Left lung (tissue), 10 donors: ENCODE measurements around the gene SMAD5. TPM values are rescaled to one million over a fixed set of nuclear protein-coding genes. Genes with fewer than 3 reads are reported as not detected.

Experiments
- ATAC-seq: fragments of 200-7000 bp; cut with Tn5 transposase; one replicate; pipeline ENCODE4 v1.9.1; 2020; ENCODE audit warnings: moderate library complexity
- DNase-seq, 4 donors: peaks; one replicate each; pipeline ENCODE4 v3.0.0-alpha.2; 2013 to 2020
- H3K27ac ChIP-seq, 2 donors: fragments of 200-600 bp; sonication (generic) in 1 of 2; one replicate each; pipeline versions ENCODE4 v1.5.0 to v1.8.0; 2020 to 2021
- H3K27me3 ChIP-seq, 2 donors: fragments of 200-600 bp; sonication (generic) in 1 of 2; one replicate each; pipeline versions ENCODE4 v1.5.0 to v1.8.0; 2020 to 2021
- H3K36me3 ChIP-seq, 2 donors: fragments of 200-600 bp; sonication (generic) in 1 of 2; one replicate each; pipeline versions ENCODE4 v1.5.0 to v1.8.0; 2020 to 2021
- H3K4me1 ChIP-seq, 2 donors: fragments of 200-600 bp; one replicate each; pipeline ENCODE4 v1.8.0; 2021
- H3K4me3 ChIP-seq, 2 donors: fragments of 200-600 bp; sonication (generic) in 1 of 2; one replicate each; pipeline versions ENCODE4 v1.5.0 to v1.8.0; 2020 to 2021; ENCODE audit warnings: mild to moderate bottlenecking in 1 of 2
- H3K9me3 ChIP-seq, 2 donors: fragments of 200-600 bp; sonication (generic) in 1 of 2; one replicate each; pipeline versions ENCODE4 v1.5.0 to v1.8.0; 2020 to 2021
- intact Hi-C, 2 donors: fragments of 100-400 bp; cut with DNase I; formaldehyde crosslinking; loops; one replicate each; pipeline versions ENCODE4 v1.11.2 to v1.14.2; 2022
- polyA plus RNA-seq, 6 donors: library from polyadenylated mRNA; unstranded; fragments of 120-200 nt; gene quantifications; one replicate each; pipeline ENCODE4 v1.2.1, GENCODE V29; 2013; ENCODE audit not compliant: insufficient read length in 6 of 6
- total RNA-seq, 2 donors: library from RNA; stranded (reverse); fragmentation: NEBNext Ultra II Directional; extraction: Animal tissue kit (Norgen Biotek cat#: 25700); gene quantifications; one replicate each; pipeline ENCODE4 v1.2.1, GENCODE V29; 2021
- TF ChIP-seq, protein P1 (sequence below), 2 donors: fragments of 200-600 bp; sonication (generic) in 1 of 2; IDR thresholded peaks; one replicate each; pipeline versions ENCODE4 v1.5.0 to v1.8.0; 2021; ENCODE audit warnings: antibody characterized with exemption in 2 of 2
- donor health status: DM: no; HTN: yes; CAD: no.
- donor health status: DM: no; HTN: no; CAD: no.

The SMAD5 gene
- total and polyA plus RNA-seq, 8 donors = 54.7 to 83.5 (median 73.6) TPM

DNA sequence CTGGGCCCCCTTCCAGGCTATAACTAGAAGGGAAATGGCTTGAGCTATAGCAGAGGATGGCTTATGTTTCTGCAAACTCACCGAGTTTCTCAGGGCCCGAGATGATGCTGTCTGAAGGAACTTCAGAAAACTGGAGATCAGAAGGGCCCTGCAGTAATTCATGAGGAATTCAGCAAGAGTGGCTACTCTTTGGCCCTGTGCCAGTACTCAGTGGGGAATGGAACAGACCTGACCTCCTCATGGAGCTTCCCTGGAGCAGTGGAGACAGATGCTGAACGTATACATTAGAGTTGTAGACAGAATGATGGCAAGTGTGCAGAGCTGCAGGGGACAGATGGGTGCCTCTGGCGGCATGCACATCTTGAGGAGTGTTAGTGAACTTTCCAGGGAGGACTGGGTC lies 77.6 kb downstream of the SMAD5 start:
- intact Hi-C loops = loop anchor here in 1 of 2 donors (5.0 kb wide), 1 partner anchor 323 kb away; no protein-coding TSS in a partner anchor
- Histone ChIP-seq H3K4me3 (no peak overlapping the region), H3K4me1 (no peaks in the 10 kb centered on the region), H3K27ac (no peak overlapping the region), H3K9me3 (no peaks in the 10 kb centered on the region), H3K36me3 (no peaks in the 10 kb centered on the region), H3K27me3 (peaks cover 0 to 33% of the 10 kb centered on the region in 2 donors)
- TF ChIP-seq, protein P1, sequence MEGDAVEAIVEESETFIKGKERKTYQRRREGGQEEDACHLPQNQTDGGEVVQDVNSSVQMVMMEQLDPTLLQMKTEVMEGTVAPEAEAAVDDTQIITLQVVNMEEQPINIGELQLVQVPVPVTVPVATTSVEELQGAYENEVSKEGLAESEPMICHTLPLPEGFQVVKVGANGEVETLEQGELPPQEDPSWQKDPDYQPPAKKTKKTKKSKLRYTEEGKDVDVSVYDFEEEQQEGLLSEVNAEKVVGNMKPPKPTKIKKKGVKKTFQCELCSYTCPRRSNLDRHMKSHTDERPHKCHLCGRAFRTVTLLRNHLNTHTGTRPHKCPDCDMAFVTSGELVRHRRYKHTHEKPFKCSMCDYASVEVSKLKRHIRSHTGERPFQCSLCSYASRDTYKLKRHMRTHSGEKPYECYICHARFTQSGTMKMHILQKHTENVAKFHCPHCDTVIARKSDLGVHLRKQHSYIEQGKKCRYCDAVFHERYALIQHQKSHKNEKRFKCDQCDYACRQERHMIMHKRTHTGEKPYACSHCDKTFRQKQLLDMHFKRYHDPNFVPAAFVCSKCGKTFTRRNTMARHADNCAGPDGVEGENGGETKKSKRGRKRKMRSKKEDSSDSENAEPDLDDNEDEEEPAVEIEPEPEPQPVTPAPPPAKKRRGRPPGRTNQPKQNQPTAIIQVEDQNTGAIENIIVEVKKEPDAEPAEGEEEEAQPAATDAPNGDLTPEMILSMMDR (IDR thresholded peaks at IDR 0.05) = no peak
- no peak for DNase-seq
- no peak for ATAC-seq

DNA sequence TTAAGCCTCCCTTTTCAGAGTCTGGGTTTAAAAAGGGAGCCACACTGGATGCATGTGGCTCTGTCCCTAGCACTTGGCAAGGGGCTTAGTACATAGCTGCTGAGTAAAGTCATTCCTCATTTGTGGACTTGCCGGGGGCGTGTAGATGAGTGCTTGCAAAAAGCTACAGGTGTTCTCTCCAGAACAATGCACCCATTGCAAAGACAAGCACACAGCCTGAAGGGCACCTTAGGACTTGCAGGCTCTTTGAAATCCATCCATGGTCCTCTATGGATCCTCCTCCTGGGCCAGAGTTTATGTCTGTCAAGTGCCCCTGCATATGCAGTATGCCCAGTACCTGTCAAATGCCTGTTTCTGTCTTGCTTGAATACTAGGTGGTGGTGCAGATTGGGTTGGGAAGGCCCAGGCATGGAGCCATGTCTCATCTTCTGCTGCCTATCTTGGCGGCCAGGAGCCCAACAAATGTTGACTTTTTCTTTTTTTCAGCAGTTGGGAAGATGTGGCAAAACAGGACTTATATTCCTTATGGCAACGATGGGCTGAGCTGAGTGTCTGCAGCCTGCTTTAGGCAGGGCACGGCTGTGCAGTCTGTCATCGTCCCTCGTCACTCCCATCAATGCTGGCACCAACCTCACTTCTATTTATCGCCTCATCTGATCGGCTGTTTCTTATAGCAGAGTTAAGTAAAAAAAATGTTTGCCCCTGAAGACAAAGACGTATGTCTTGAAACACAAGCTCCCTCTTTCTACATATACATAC lies 78.8 kb downstream of the SMAD5 start:
- TF ChIP-seq, protein P1 (IDR thresholded peaks at IDR 0.05) = no peak
- DNase-seq = no peak
- intact Hi-C loops = loop anchor here in 1 of 2 donors (5.0 kb wide), 1 partner anchor 324 kb away; no protein-coding TSS in a partner anchor

DNA sequence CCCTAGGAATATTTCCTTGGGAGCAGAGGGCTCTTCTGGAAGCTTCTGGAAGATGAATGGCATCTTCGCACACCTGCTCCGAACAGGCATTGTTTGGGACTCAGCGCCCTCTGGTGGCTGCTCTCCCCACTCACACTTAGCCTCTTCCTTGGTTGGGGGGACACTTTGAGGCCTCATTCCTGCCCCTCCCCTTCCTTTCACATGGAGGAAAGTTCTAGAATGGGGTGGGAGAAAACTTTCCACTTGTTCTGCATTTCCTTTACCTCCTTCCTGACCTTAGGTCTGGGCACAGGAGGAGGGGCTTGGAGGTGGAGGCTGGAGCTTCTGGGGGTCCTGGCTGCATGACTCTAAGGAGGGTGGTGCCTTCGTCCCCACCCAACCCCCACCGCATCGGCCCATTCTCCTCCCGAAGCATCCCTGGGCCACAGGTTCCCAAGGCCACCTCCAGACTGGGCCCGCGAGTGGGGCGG lies 79.6 kb downstream of the SMAD5 start:
- Histone ChIP-seq H3K4me1 (no peaks in the 10 kb centered on the region), H3K27me3 (peaks cover 0 to 38% of the 10 kb centered on the region in 2 donors), H3K4me3 (no peak overlapping the region), H3K9me3 (no peaks in the 10 kb centered on the region), H3K36me3 (no peaks in the 10 kb centered on the region), H3K27ac (no peak overlapping the region)
- peak; percentile 80 for ATAC-seq
- intact Hi-C loops = loop anchor here in 1 of 2 donors (5.0 kb wide), 1 partner anchor 325 kb away; no protein-coding TSS in a partner anchor
- peak in 3 of 4 donors; percentile 19 to 54 (median 43) for DNase-seq
- TF ChIP-seq, protein P1 (IDR thresholded peaks at IDR 0.05) = peak; percentile 77 to 87

More for the DNA sequence above, 78.8 kb downstream of the SMAD5 start:
- Histone ChIP-seq H3K4me3 (no peak overlapping the region), H3K36me3 (no peaks in the 10 kb centered on the region), H3K9me3 (no peaks in the 10 kb centered on the region), H3K27ac (no peak overlapping the region), H3K27me3 (peaks cover 0 to 38% of the 10 kb centered on the region in 2 donors), H3K4me1 (no peaks in the 10 kb centered on the region)
- ATAC-seq = no peak

DNA sequence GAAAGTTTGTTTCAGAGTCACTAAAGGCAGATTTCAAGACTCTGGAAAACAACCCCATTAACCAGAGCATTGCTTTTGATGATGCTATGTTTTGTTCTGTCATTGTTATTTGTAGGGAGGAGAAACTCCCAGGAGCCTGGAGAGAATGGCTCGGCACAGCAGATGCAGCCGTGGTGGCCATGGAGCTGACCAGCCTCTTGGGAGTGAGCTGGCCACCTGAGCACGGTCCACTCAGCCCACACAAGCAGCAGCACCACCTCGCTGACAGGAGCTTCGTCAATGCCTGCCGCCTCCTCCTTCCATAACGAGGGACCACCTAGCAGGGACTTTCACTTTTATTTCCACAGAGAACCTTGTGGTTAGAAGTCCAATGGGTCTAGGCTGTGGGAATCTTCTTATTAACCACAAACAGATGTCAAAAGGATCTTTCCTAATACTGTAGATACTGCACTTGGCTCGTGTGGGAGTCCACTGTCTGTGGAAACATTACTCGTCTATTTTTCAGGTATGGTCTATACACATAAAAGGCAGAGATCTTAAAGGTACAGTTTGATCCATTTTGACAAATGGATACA lies 81.4 kb downstream of the SMAD5 start:
- TF ChIP-seq, protein P1 (IDR thresholded peaks at IDR 0.05) = no peak
- ATAC-seq (no peak), DNase-seq (no peak)
- H3K4me3 ChIP-seq = no peak overlapping the region
- no peaks in the 10 kb centered on the region for H3K9me3 ChIP-seq
- no peak overlapping the region for H3K27ac ChIP-seq
- no peaks in the 10 kb centered on the region for H3K4me1 ChIP-seq
- H3K36me3 ChIP-seq = no peaks in the 10 kb centered on the region
- H3K27me3 ChIP-seq = peaks cover 0 to 38% of the 10 kb centered on the region in 2 donors
- intact Hi-C loops = loop anchor here in 1 of 2 donors (5.0 kb wide), 1 partner anchor 327 kb away; no protein-coding TSS in a partner anchor

DNA sequence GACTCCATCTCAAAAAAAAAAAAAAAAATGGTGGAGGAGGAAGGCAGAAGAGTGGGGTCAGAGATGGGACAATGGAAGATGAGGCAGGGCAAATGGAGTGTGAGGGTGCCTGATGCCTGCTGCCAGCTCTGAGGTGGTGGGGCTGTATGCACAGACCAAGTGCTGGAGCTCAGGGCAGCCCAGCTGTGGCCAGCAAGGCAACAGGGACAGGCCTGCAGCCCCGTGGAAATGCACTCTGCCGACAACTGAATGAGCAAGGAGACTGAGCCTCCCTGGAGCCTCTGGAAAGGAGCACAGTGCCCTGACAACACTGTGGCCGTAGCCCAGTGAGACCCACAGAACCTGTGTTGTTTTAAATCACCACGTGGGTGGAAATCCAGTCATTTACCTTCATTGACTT lies 83.2 kb downstream of the SMAD5 start:
- TF ChIP-seq, protein P1 (IDR thresholded peaks at IDR 0.05) = no peak
- Histone ChIP-seq H3K4me3 (no peak overlapping the region), H3K36me3 (no peaks in the 10 kb centered on the region), H3K9me3 (peaks cover 0 to 3% of the 10 kb centered on the region in 2 donors), H3K27me3 (peaks cover 0 to 38% of the 10 kb centered on the region in 2 donors), H3K4me1 (no peaks in the 10 kb centered on the region), H3K27ac (no peak overlapping the region)
- ATAC-seq (no peak), DNase-seq (no peak)
- intact Hi-C loops = no loop called here
